Endothelial cell of umbilical vein (primary cell): ENCODE data around the gene RYR1. TPM values are rescaled to one million over a fixed set of nuclear protein-coding genes. Genes with fewer than 3 reads are reported as not detected.
"Not testable (repeated sequence)": the region's sequence is repeated elsewhere in the genome, so short reads cannot be mapped to it uniquely, and the experiment has no call there.

ENCODE experiments used
- BruUV-seq: library from RNA; stranded (reverse); fragments of 400-500 nt; replicated peaks from 2 replicates; lab custom pipeline; 2021; lab: Mats Ljungman, UMichigan
- CTCF ChIA-PET: fragments of 300-600, 350-600 bp; sonication (Branson Sonifier 250); formaldehyde crosslinking; loops from one replicate; lab custom pipeline; 2021; ENCODE audit warnings: antibody characterized with exemption, inconsistent platforms; lab: Charles Lee
- POLR2A ChIA-PET: fragments of 300-600, 350-600 bp; sonication (Branson Sonifier 250); formaldehyde crosslinking; loops from one replicate; lab custom pipeline; 2021; ENCODE audit warnings: antibody characterized with exemption, inconsistent platforms; lab: Charles Lee
- DNase-seq: peaks from one replicate; pipeline ENCODE4 v3.0.0-alpha.2; 2011; ENCODE audit warnings: low read depth, low spot score
- FAIRE-seq: peaks from 2 replicates; lab custom pipeline; 2011; peaks lifted over from hg19 to GRCh38; lab: Jason Lieb, UNC
- H2AFZ ChIP-seq: 2 replicates; pipeline ENCODE4 v1.6.0; 2012; ENCODE audit warnings: low read depth, low read length, control low read depth, inconsistent platforms
- H3K27ac ChIP-seq: 2 replicates; pipeline ENCODE4 v1.5.1; 2011; ENCODE audit warnings: low read depth, mild to moderate bottlenecking, control low read depth, low read length, moderate library complexity; ENCODE audit not compliant: insufficient read depth
- H3K27me3 ChIP-seq, 2 experiments: 2 replicates each; pipeline versions ENCODE4 v1.6.0 to v1.6.1; 2011; ENCODE audit warnings: low read length in 2 of 2, mixed read lengths in 1 of 2; ENCODE audit not compliant: control insufficient read depth in 2 of 2, insufficient read depth in 2 of 2
- H3K36me3 ChIP-seq, 2 experiments: 2 replicates in 1 of 2; 3 replicates in 1 of 2; pipeline ENCODE4 v1.5.1; 2011; ENCODE audit warnings: low read length in 2 of 2, mild to moderate bottlenecking in 1 of 2, moderate library complexity in 1 of 2; ENCODE audit not compliant: control insufficient read depth in 2 of 2, insufficient read depth in 2 of 2; ENCODE audit errors: extremely low read depth in 1 of 2
- H3K4me1 ChIP-seq: 3 replicates; pipeline ENCODE4 v1.5.1; 2011; ENCODE audit warnings: mild to moderate bottlenecking, low read length; ENCODE audit not compliant: control insufficient read depth, insufficient read depth; ENCODE audit errors: extremely low read depth
- H3K4me2 ChIP-seq: 2 replicates; pipeline ENCODE4 v1.6.1; 2011; ENCODE audit warnings: low read length, control low read depth, mixed read lengths; ENCODE audit not compliant: insufficient read depth
- H3K4me3 ChIP-seq, 3 experiments: fragments of 200-600 bp in 1 of 3; sonication (generic), shearing (Covaris generic) in 1 of 3; replicated peaks in 1 of 3; 2 replicates each; pipeline ENCODE4 v1.5.1; 2011 to 2016; ENCODE audit warnings: control low read depth in 3 of 3, low read length in 3 of 3, mild to moderate bottlenecking in 2 of 3, inconsistent platforms in 1 of 3, low read depth in 1 of 3, moderate library complexity in 1 of 3; ENCODE audit not compliant: insufficient read depth in 1 of 3
- H3K79me2 ChIP-seq: 2 replicates; pipeline ENCODE4 v1.6.0; 2012; ENCODE audit warnings: low read length, inconsistent platforms; ENCODE audit not compliant: control insufficient read depth, insufficient read depth
- H3K9ac ChIP-seq: replicated peaks from 2 replicates; pipeline ENCODE3; 2011; ENCODE audit warnings: low read length, control low read depth; ENCODE audit not compliant: insufficient read depth; ENCODE audit errors: extremely low read depth
- H3K9me1 ChIP-seq: replicated peaks from 3 replicates; pipeline ENCODE4 v1.6.0; 2011; ENCODE audit warnings: mild to moderate bottlenecking, low read length; ENCODE audit not compliant: control insufficient read depth, insufficient read depth; ENCODE audit errors: extremely low read depth
- H3K9me3 ChIP-seq: replicated peaks from 2 replicates; pipeline ENCODE4 v1.5.1; 2012; ENCODE audit warnings: low read length, inconsistent platforms; ENCODE audit not compliant: control insufficient read depth, insufficient read depth
- H4K20me1 ChIP-seq: replicated peaks from 2 replicates; pipeline ENCODE3; 2011; ENCODE audit warnings: mild to moderate bottlenecking, low read length; ENCODE audit not compliant: control insufficient read depth, insufficient read depth; ENCODE audit errors: extremely low read depth
- EZH2 ChIP-seq: IDR thresholded peaks from 2 replicates; pipeline ENCODE4 v1.6.1; 2012; ENCODE audit warnings: borderline replicate concordance, low read depth, mild to moderate bottlenecking, moderate library complexity, low read length, inconsistent platforms; ENCODE audit not compliant: severe bottlenecking
- FOS ChIP-seq: IDR thresholded peaks from 2 replicates; pipeline ENCODE4 v1.6.1; 2011; ENCODE audit warnings: mild to moderate bottlenecking, low read length, moderate library complexity, borderline replicate concordance; ENCODE audit not compliant: insufficient read depth
- GATA2 ChIP-seq: IDR thresholded peaks from 2 replicates; pipeline ENCODE4 v1.7.0; 2011; ENCODE audit warnings: low read depth, mild to moderate bottlenecking, moderate library complexity, mixed read lengths, low read length; ENCODE audit not compliant: insufficient read length, insufficient read depth
- JUN ChIP-seq: IDR thresholded peaks from 2 replicates; pipeline ENCODE4 v1.6.1; 2011; ENCODE audit warnings: borderline replicate concordance, low read depth; ENCODE audit not compliant: insufficient read length, insufficient read depth
- MYC ChIP-seq: IDR thresholded peaks from one replicate; pipeline ENCODE4 v1.6.1; 2011; ENCODE audit warnings: mild to moderate bottlenecking, low read depth, low read length
- POLR2A ChIP-seq: IDR thresholded peaks from 2 replicates; pipeline ENCODE4 v1.6.1; 2012; ENCODE audit warnings: low read depth, mild to moderate bottlenecking, control low read depth, low read length
- POLR2AphosphoS5 ChIP-seq: IDR thresholded peaks from 2 replicates; pipeline ENCODE4 v1.6.1; 2012; ENCODE audit warnings: low read depth, mild to moderate bottlenecking, control low read depth, low read length, moderate library complexity; ENCODE audit not compliant: insufficient read depth
- dilution Hi-C: fragments of 300-500 bp; cut with MboI; formaldehyde crosslinking; loops from one replicate; pipeline ENCODE4 v1.15.0; 2019; ENCODE audit warnings: low sequenced_read_pairs; ENCODE audit not compliant: extremely low pct_ligation_motif_present
- intact Hi-C: fragments of 100-400 bp; cut with micrococcal nuclease; formaldehyde crosslinking; loops from one replicate; pipeline ENCODE4 v1.10.0; 2022
- polyA plus RNA-seq, 4 experiments: library from polyadenylated mRNA; depleted of rRNA in 3 of 4; stranded (reverse) in 3 of 4; unstranded in 1 of 4; fragments of >200 nt; gene quantifications; 2 replicates each; pipeline versions ENCODE4 v1.2.1 to v1.2.3, GENCODE V29; 2011 to 2012; ENCODE audit warnings: missing spikeins in 1 of 4
- total RNA-seq: library from RNA; stranded (reverse); gene quantifications from 2 replicates; pipeline ENCODE4 v1.2.3, GENCODE V29; 2021
- TF ChIP-seq, protein P1 (sequence below): IDR thresholded peaks from 2 replicates; pipeline ENCODE4 v1.6.1; 2011; ENCODE audit not compliant: insufficient read depth, insufficient read length
- TF ChIP-seq, protein P2 (sequence below), 2 donors: IDR thresholded peaks; 1 replicate in 1 of 2; 2 replicates in 1 of 2; pipeline ENCODE4 v1.5.1; 2011; ENCODE audit warnings: low read length in 2 of 2, mild to moderate bottlenecking in 2 of 2, moderate library complexity in 2 of 2, control low read depth in 1 of 2, inconsistent platforms in 1 of 2, low read depth in 1 of 2; ENCODE audit not compliant: insufficient read depth in 1 of 2; ENCODE audit errors: extremely low read depth in 1 of 2

Gene RYR1
- total and polyA plus RNA-seq, 2 donors (not counting 3 experiments of a cell fraction or from before 2014, with no cell fraction given) = under 0.01 to 0.02 TPM

DNA sequence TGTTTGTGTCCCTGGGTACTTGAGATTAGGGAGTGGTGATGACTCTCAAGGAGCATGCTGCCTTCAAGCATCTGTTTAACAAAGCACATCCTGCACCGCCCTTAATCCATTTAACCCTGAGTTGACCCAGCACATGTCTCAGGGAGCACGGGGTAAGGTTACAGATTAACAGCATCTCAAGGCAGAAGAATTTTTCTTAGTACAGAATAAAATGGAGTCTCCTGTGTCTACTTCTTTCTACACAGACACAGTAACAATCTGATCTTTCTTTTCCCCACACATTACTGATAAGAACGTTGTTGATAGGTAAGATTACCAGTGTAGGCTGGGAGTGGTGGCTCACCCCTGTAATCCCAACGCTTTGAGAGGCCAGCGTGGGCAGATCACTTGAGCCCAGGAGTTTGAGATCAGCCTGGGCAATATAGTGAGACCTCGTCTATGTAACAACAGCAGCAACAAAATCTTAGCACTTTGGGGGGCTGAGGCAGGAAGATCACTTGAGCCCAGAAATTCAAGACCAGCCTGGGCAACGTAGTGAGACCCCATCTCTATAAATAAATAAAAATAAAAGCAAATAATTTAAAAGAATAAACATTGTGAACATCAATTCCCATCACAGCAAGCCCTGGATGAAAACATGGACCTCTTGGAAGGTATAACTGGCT lies 198.5 kb downstream of the RYR1 start:
- intact Hi-C loops = loop anchor here (10.0 kb wide), 1 partner anchor 397 kb away; no protein-coding TSS in a partner anchor
- dilution Hi-C loops = not testable (repeated sequence)

GRCh38 chr19:38632476-38633213 lies 199.2 kb downstream of the RYR1 start:
- H3K4me3 ChIP-seq = no peak overlapping the region
- no peaks in the 10 kb centered on the region for H3K4me1 ChIP-seq
- no TSS peak for BruUV-seq
- H3K79me2 ChIP-seq = no peaks in the 10 kb centered on the region
- H3K9me1 ChIP-seq = no peaks in the 10 kb centered on the region
- H3K36me3 ChIP-seq = peaks cover 9 to 21% of the 10 kb centered on the region in 2 experiments
- DNase-seq (no peak), FAIRE-seq (no peak)
- POLR2A ChIA-PET = no interaction called here
- H4K20me1 ChIP-seq = no peaks in the 10 kb centered on the region
- no peaks in the 10 kb centered on the region for H3K9me3 ChIP-seq
- CTCF ChIA-PET = interaction anchor here (2.2 to 3.8 kb wide), 3 partner anchors 13 to 229 kb away, joined by 23 to 66 read pairs (median 42); partner anchors contain the start of genes EIF3K and FAM98C
- no peaks in the 10 kb centered on the region for H3K27me3 ChIP-seq
- dilution Hi-C loops (no loop called here), intact Hi-C loops (loop anchor here (10.0 kb wide), 1 partner anchor 398 kb away; no protein-coding TSS in a partner anchor)
- no peak overlapping the region for H3K27ac ChIP-seq
- no peak overlapping the region for H2AFZ ChIP-seq
- H3K4me2 ChIP-seq = no peak overlapping the region
- TF ChIP-seq POLR2A = no peak
- TF ChIP-seq GATA2 = no peak
- TF ChIP-seq MYC = no peak
- no peak for TF ChIP-seq JUN
- no peak for TF ChIP-seq FOS
- no peak for TF ChIP-seq EZH2
- TF ChIP-seq, protein P1, sequence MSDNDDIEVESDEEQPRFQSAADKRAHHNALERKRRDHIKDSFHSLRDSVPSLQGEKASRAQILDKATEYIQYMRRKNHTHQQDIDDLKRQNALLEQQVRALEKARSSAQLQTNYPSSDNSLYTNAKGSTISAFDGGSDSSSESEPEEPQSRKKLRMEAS = no peak
- TF ChIP-seq, protein P2, sequence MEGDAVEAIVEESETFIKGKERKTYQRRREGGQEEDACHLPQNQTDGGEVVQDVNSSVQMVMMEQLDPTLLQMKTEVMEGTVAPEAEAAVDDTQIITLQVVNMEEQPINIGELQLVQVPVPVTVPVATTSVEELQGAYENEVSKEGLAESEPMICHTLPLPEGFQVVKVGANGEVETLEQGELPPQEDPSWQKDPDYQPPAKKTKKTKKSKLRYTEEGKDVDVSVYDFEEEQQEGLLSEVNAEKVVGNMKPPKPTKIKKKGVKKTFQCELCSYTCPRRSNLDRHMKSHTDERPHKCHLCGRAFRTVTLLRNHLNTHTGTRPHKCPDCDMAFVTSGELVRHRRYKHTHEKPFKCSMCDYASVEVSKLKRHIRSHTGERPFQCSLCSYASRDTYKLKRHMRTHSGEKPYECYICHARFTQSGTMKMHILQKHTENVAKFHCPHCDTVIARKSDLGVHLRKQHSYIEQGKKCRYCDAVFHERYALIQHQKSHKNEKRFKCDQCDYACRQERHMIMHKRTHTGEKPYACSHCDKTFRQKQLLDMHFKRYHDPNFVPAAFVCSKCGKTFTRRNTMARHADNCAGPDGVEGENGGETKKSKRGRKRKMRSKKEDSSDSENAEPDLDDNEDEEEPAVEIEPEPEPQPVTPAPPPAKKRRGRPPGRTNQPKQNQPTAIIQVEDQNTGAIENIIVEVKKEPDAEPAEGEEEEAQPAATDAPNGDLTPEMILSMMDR (IDR thresholded peaks at IDR 0.05; ENCODE audit: extremely low read depth in 1 of 2, insufficient read depth in 1 of 2, low read depth in 1 of 2, low read length in 2 of 2) = no peak
- no peak for TF ChIP-seq POLR2AphosphoS5
- no peak overlapping the region for H3K9ac ChIP-seq

More for the DNA sequence above, 198.5 kb downstream of the RYR1 start:
- H3K9me3 ChIP-seq, H4K20me1 ChIP-seq, POLR2A ChIA-PET, FAIRE-seq, H3K4me2 ChIP-seq, H3K27me3 ChIP-seq, H2AFZ ChIP-seq, H3K79me2 ChIP-seq, H3K4me3 ChIP-seq, CTCF ChIA-PET, H3K9me1 ChIP-seq, H3K9ac ChIP-seq, H3K27ac ChIP-seq, BruUV-seq, H3K4me1 ChIP-seq, DNase-seq: not testable (repeated sequence)
- peaks cover 9 to 24% of the 10 kb centered on the region in 2 experiments for H3K36me3 ChIP-seq
